Epithelial cell of esophagus (primary cell): ENCODE results near the gene ROR2.

Source experiments
- DNase-seq: peaks from one replicate; pipeline ENCODE4 v3.0.0; 2010; ENCODE audit warnings: low read depth
- H3K4me3 ChIP-seq: 2 replicates; pipeline ENCODE4 v1.5.1; 2011; ENCODE audit warnings: mild to moderate bottlenecking, low read length, control low read depth
- CTCF ChIP-seq: IDR thresholded peaks from 2 replicates; pipeline ENCODE4 v1.5.1; 2011; ENCODE audit warnings: low read depth, mild to moderate bottlenecking, low read length, control low read depth, inconsistent platforms; ENCODE audit not compliant: insufficient read depth; ENCODE audit errors: missing control alignments

ROR2 gene

GRCh38 chr9:91839926-91840465 lies 110.0 kb downstream of the ROR2 start:
- DNase-seq, result no peak
- H3K4me3 ChIP-seq, result no peak overlapping the region
- no peak for TF ChIP-seq CTCF

GRCh38 chr9:91837981-91838731 lies 111.9 kb downstream of the ROR2 start:
- TF ChIP-seq CTCF, result no peak
- peak; percentile 86 for DNase-seq
- H3K4me3 ChIP-seq, result peak overlapping the region; percentile 7

- TF ChIP-seq CTCF, result no peak
- no peak for DNase-seq
- no peak overlapping the region for H3K4me3 ChIP-seq
These were observed 113.5 kb downstream of the ROR2 start for GRCh38 chr9:91836515-91836914.

- no peak for DNase-seq
- no peak overlapping the region for H3K4me3 ChIP-seq
- no peak for TF ChIP-seq CTCF
These were observed 114.4 kb downstream of the ROR2 start for GRCh38 chr9:91835632-91836031.

GRCh38 chr9:91835216-91835615 lies 114.8 kb downstream of the ROR2 start:
- no peak for DNase-seq
- TF ChIP-seq CTCF, result no peak
- H3K4me3 ChIP-seq, result no peak overlapping the region

- DNase-seq, result no peak
- no peak for TF ChIP-seq CTCF
These were observed 115.3 kb downstream of the ROR2 start for GRCh38 chr9:91834740-91835139.

GRCh38 chr9:91833878-91834255 lies 116.2 kb downstream of the ROR2 start:
- TF ChIP-seq CTCF, result no peak
- no peak for DNase-seq
- no peak overlapping the region for H3K4me3 ChIP-seq

More at GRCh38 chr9:91834740-91835139, 115.3 kb downstream of the ROR2 start:
- H3K4me3 ChIP-seq, result no peak overlapping the region
